PC-9 (cell line): ENCODE results near the gene GTPBP3.

Experiments
- CTCF ChIP-seq: fragments of 200-600 bp; sonication (generic); conservative IDR thresholded peaks from 2 replicates; pipeline ENCODE4 v1.6.1; 2017; ENCODE audit warnings: mixed run types, antibody characterized with exemption, mild to moderate bottlenecking, moderate library complexity
- EZH2 ChIP-seq: fragments of 200-600 bp; sonication (generic); IDR thresholded peaks from 2 replicates; pipeline ENCODE4 v1.8.0; 2017; ENCODE audit warnings: antibody characterized with exemption, low read depth

GRCh38 chr19:17309198-17309964 lies 28.0 kb upstream of the GTPBP3 start, which contains the start of gene DDA1:
- TF ChIP-seq CTCF (no peak), EZH2 (no peak)
